C4-2B (cell line): ENCODE data around the gene COL4A4.

Experiments
- CTCF ChIP-seq: fragments of 450-650 bp; conservative IDR thresholded peaks from 2 replicates; pipeline ENCODE4 v1.5.1; 2017; ENCODE audit warnings: mild to moderate bottlenecking
- ZFX ChIP-seq: fragments of 450-650 bp; IDR thresholded peaks from 2 replicates; pipeline ENCODE4 v1.6.1; 2017

GRCh38 chr2:227103583-227103982 lies 60.4 kb downstream of the COL4A4 start:
- TF ChIP-seq CTCF (no peak), ZFX (no peak)
